ENCODE data around the gene BACE2.

Gene BACE2

DNA sequence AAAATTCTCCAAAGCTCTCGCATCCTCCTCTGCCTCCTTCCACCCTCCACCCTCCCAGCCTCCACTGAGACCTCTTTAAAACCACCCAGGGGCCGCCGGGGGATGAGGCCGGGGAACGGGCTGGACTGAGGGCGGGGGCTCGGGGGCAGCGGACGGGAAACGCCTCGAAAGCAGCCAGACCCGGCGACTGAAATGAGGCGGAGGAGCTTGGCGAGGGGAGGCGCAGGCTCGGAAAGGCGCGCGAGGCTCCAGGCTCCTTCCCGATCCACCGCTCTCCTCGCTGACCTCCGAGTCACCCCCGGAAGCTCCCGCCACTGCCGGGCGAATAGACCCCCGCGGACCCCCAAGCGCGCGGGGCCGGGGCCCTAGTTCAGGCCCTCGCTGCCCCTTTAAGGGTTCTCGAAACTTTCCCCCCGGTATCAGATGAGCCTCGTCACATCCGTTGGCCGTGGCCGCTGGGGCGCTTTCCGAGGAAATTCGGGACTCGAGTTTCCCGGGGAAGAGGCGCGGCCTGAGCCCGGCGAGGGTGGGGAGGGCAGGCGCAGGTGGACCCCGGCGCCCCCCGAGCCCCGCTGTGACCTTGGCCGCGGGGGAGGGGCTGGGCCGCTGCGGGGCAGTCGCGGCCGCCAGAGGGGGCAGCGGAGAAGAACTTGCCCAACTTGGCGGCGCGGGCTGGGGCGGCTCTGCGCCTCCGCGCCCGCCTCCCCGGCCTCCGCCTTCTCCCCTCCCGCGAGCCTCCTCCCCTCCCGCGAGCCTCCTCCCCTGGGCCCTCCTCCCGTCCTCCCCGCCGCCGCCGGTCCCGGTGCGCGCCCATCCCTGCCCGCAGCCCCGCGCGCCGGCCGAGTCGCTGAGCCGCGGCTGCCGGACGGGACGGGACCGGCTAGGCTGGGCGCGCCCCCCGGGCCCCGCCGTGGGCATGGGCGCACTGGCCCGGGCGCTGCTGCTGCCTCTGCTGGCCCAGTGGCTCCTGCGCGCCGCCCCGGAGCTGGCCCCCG lies at the start of gene BACE2:
TSS of gene BACE2 (plus strand) at position 813 of the 995 bp plus-strand sequence. CDS start at position 917, 104 bp downstream.
- H3K4me3 ChIP-seq (ENCODE audit: low read depth, low read length), result peak within 1 kb of the TSS; percentile 49
- peak; percentile 66 for TF ChIP-seq CTCF (IDR thresholded peaks at IDR 0.05; ENCODE audit: control insufficient read depth, extremely low read depth, insufficient read depth)
- no peak for DNase-seq (ENCODE audit: low read depth)

DNA sequence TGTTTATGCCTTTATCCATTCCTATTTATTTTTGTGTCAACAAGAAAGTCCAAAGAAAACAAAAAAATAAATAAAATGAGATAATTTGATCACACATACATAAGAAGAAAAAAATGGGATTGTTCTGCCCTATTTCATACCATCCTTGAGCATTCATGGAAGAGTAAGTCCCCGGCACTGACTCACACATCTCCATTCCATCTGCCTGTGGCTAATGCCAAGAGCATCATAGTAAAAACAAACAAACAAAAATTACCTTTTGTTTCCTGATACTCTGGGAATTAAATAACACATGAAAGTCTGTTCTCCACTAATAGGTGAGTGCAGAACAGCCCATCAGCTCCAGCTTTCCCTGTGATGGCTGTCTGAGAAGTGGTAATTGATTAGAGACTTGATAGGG lies 48.1 kb upstream of the BACE2 start:
- no peak for TF ChIP-seq CTCF (IDR thresholded peaks at IDR 0.05; ENCODE audit: control insufficient read depth, extremely low read depth, insufficient read depth)
- DNase-seq (ENCODE audit: low read depth), result no peak
- no peak overlapping the region for H3K4me3 ChIP-seq (ENCODE audit: low read depth, low read length)

- TF ChIP-seq CTCF (IDR thresholded peaks at IDR 0.05; ENCODE audit: control insufficient read depth, extremely low read depth, insufficient read depth), result no peak
- no peak for DNase-seq (ENCODE audit: low read depth)
- H3K4me3 ChIP-seq (ENCODE audit: low read depth, low read length), result no peak overlapping the region
These were observed 47.0 kb upstream of the BACE2 start for GRCh38 chr21:41120997-41121396.

- peak; percentile 97 for TF ChIP-seq CTCF (IDR thresholded peaks at IDR 0.05; ENCODE audit: control insufficient read depth, extremely low read depth, insufficient read depth)
- DNase-seq (ENCODE audit: low read depth), result peak; percentile 54
These were observed 46.1 kb upstream of the BACE2 start for GRCh38 chr21:41121785-41122415.

DNA sequence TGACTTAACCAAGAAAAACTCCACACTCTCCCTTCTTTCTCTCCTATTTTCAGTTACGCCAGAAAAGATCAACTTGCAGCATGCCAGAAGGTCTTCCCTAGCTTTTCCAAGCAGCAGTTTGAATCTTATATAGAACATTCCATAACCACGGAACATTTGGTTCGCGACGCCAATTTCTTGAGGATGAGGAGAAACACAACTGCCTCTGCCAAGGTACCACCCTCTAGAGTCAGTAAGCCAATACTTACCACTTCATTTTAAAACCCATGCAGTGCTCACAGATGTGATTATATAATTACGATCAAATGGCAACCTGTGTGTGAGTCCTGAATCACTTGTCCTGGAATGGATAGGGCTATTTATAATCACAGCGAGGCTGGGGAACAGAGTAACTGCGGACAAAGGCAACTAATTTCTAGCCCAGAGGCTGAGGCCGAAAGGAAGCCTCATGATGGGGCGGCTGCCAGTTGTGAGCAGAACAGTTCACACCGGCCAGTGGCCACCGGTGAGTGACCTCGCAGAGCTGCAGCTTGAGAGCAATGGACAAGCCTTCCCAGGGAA lies 43.2 kb upstream of the BACE2 start:
- TF ChIP-seq CTCF (IDR thresholded peaks at IDR 0.05; ENCODE audit: control insufficient read depth, extremely low read depth, insufficient read depth), result no peak
- no peak for DNase-seq (ENCODE audit: low read depth)
- H3K4me3 ChIP-seq (ENCODE audit: low read depth, low read length), result no peak overlapping the region

More at GRCh38 chr21:41121785-41122415, 46.1 kb upstream of the BACE2 start:
- no peak overlapping the region for H3K4me3 ChIP-seq (ENCODE audit: low read depth, low read length)

GRCh38 chr21:41128981-41129380 lies 39.0 kb upstream of the BACE2 start:
- no peak for TF ChIP-seq CTCF (IDR thresholded peaks at IDR 0.05; ENCODE audit: control insufficient read depth, extremely low read depth, insufficient read depth)
- DNase-seq (ENCODE audit: low read depth), result no peak
- no peak overlapping the region for H3K4me3 ChIP-seq (ENCODE audit: low read depth, low read length)
